Tibial artery (tissue), 4 donors: ENCODE data around the gene CELSR2.

Experiments used
- DNase-seq, 2 donors: peaks; one replicate each; pipeline ENCODE4 v3.0.0-alpha.2; 2019
- H3K27ac ChIP-seq, 2 donors: fragments of 200-600 bp; sonication (generic) in 1 of 2; 1 replicate in 1 of 2; 2 replicates in 1 of 2; pipeline ENCODE4 v1.5.1; 2018 to 2019; ENCODE audit warnings: mild to moderate bottlenecking in 1 of 2
- H3K27me3 ChIP-seq, 2 donors: fragments of 200-600 bp; sonication (generic) in 1 of 2; one replicate each; pipeline versions ENCODE4 v1.5.1 to v1.6.0; 2016 to 2019
- H3K36me3 ChIP-seq, 3 donors: fragments of 200-600 bp; sonication (generic) in 2 of 3; one replicate each; pipeline ENCODE4 v1.5.1; 2016 to 2019; ENCODE audit warnings: mild to moderate bottlenecking in 2 of 3
- H3K4me1 ChIP-seq, 4 donors: fragments of 200-600 bp; sonication (generic) in 2 of 4; 1 replicate in 3 of 4; 2 replicates in 1 of 4; pipeline ENCODE4 v1.5.1; 2016 to 2019
- H3K4me3 ChIP-seq, 2 donors: fragments of 200-600 bp; sonication (generic) in 1 of 2; 1 replicate in 1 of 2; 2 replicates in 1 of 2; pipeline ENCODE4 v1.5.1; 2018 to 2019; ENCODE audit warnings: mild to moderate bottlenecking in 2 of 2
- H3K9me3 ChIP-seq, 3 donors: fragments of 200-600 bp; sonication (generic) in 1 of 3; one replicate each; pipeline ENCODE4 v1.5.1; 2016 to 2019
- intact Hi-C: fragments of 100-400 bp; cut with DNase I; formaldehyde crosslinking; loops from one replicate; pipeline ENCODE4 v1.15.0; 2023; ENCODE audit warnings: low total_unique reads
- TF ChIP-seq, protein P1 (sequence below), 2 experiments: fragments of 200-600 bp in 1 of 2; fragments of 450-650 bp in 1 of 2; IDR thresholded peaks; one replicate each; pipeline ENCODE4 v1.5.1; 2017 to 2019; ENCODE audit warnings: antibody characterized with exemption in 2 of 2, mild to moderate bottlenecking in 1 of 2, moderate library complexity in 1 of 2

The CELSR2 gene

GRCh38 chr1:109248797-109249629, at the start of gene CELSR2:
Gene CELSR2, plus strand, starts transcription at chr1:109249539. Its CDS starts 541 bp downstream, at chr1:109250080.
- Histone ChIP-seq H3K27ac (peak within 1 kb of the TSS in 1 of 2 donors; percentile 10), H3K4me3 (peak within 1 kb of the TSS; percentile 56 to 80), H3K9me3 (no peaks in the 10 kb centered on the region), H3K36me3 (no peaks in the 10 kb centered on the region), H3K27me3 (peaks cover 0 to 5% of the 10 kb centered on the region in 2 donors), H3K4me1 (peaks cover 0 to 28% (median 21%) of the 10 kb centered on the region in 4 donors)
- DNase-seq: peak in 1 of 2 donors; percentile 74
- intact Hi-C loops: no loop called here
- TF ChIP-seq, protein P1, sequence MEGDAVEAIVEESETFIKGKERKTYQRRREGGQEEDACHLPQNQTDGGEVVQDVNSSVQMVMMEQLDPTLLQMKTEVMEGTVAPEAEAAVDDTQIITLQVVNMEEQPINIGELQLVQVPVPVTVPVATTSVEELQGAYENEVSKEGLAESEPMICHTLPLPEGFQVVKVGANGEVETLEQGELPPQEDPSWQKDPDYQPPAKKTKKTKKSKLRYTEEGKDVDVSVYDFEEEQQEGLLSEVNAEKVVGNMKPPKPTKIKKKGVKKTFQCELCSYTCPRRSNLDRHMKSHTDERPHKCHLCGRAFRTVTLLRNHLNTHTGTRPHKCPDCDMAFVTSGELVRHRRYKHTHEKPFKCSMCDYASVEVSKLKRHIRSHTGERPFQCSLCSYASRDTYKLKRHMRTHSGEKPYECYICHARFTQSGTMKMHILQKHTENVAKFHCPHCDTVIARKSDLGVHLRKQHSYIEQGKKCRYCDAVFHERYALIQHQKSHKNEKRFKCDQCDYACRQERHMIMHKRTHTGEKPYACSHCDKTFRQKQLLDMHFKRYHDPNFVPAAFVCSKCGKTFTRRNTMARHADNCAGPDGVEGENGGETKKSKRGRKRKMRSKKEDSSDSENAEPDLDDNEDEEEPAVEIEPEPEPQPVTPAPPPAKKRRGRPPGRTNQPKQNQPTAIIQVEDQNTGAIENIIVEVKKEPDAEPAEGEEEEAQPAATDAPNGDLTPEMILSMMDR (IDR thresholded peaks at IDR 0.05): no peak

GRCh38 chr1:109199710-109200109, 49.6 kb upstream of the CELSR2 start:
- TF ChIP-seq, protein P1 (IDR thresholded peaks at IDR 0.05): no peak
- H3K4me1 ChIP-seq: peaks cover 0 to 22% (median 12%) of the 10 kb centered on the region in 4 donors
- H3K4me3 ChIP-seq: no peak overlapping the region
- intact Hi-C loops: no loop called here
- no peak overlapping the region for H3K27ac ChIP-seq
- no peak for DNase-seq
- no peaks in the 10 kb centered on the region for H3K27me3 ChIP-seq
- H3K36me3 ChIP-seq: peaks cover 0 to 3% (median 0%) of the 10 kb centered on the region in 3 donors
- H3K9me3 ChIP-seq: no peaks in the 10 kb centered on the region

GRCh38 chr1:109201123-109201703, 48.1 kb upstream of the CELSR2 start:
- TF ChIP-seq, protein P1 (IDR thresholded peaks at IDR 0.05): peak; percentile 10 to 12
- intact Hi-C loops: no loop called here
- no peak overlapping the region for H3K27ac ChIP-seq
- H3K27me3 ChIP-seq: no peaks in the 10 kb centered on the region
- peaks cover 0 to 22% (median 12%) of the 10 kb centered on the region in 4 donors for H3K4me1 ChIP-seq
- no peak overlapping the region for H3K4me3 ChIP-seq
- peaks cover 0 to 3% (median 0%) of the 10 kb centered on the region in 3 donors for H3K36me3 ChIP-seq
- no peak for DNase-seq
- no peaks in the 10 kb centered on the region for H3K9me3 ChIP-seq

GRCh38 chr1:109204484-109204883, 44.9 kb upstream of the CELSR2 start:
- DNase-seq: no peak
- H3K9me3 ChIP-seq: no peaks in the 10 kb centered on the region
- H3K27ac ChIP-seq: no peak overlapping the region
- no peak overlapping the region for H3K4me3 ChIP-seq
- intact Hi-C loops: no loop called here
- H3K27me3 ChIP-seq: no peaks in the 10 kb centered on the region
- TF ChIP-seq, protein P1 (IDR thresholded peaks at IDR 0.05): no peak
- peaks cover 0 to 3% (median 0%) of the 10 kb centered on the region in 3 donors for H3K36me3 ChIP-seq
- peaks cover 0 to 11% (median 0%) of the 10 kb centered on the region in 4 donors for H3K4me1 ChIP-seq

- intact Hi-C loops: no loop called here
- no peaks in the 10 kb centered on the region for H3K9me3 ChIP-seq
- no peak overlapping the region for H3K4me3 ChIP-seq
- no peak overlapping the region for H3K27ac ChIP-seq
- H3K27me3 ChIP-seq: no peaks in the 10 kb centered on the region
- no peaks in the 10 kb centered on the region for H3K36me3 ChIP-seq
- TF ChIP-seq, protein P1 (IDR thresholded peaks at IDR 0.05): no peak
- peaks cover 0 to 12% (median 0%) of the 10 kb centered on the region in 4 donors for H3K4me1 ChIP-seq
- no peak for DNase-seq
These were observed 43.0 kb upstream of the CELSR2 start for GRCh38 chr1:109206339-109206738.
